SW 1271 (cell line): ENCODE results near the gene UGT2A1.

Experiments used
- DNase-seq, 2 experiments: peaks; one replicate each; lab custom pipeline; 2025; lab: John Stamatoyannopoulos, UW

The UGT2A1 gene

GRCh38 chr4:69589884-69590283 lies 63.2 kb downstream of the UGT2A1 start:
- DNase-seq: no peak

- DNase-seq: no peak
Measured at GRCh38 chr4:69584135-69584534, 68.9 kb downstream of the UGT2A1 start.

GRCh38 chr4:69583543-69583942 lies 69.5 kb downstream of the UGT2A1 start:
- no peak for DNase-seq

GRCh38 chr4:69577245-69577644 lies 75.8 kb downstream of the UGT2A1 start:
- no peak for DNase-seq

- DNase-seq: no peak
Measured at GRCh38 chr4:69576251-69576877, 76.7 kb downstream of the UGT2A1 start.

GRCh38 chr4:69568787-69569186 lies 84.3 kb downstream of the UGT2A1 start:
- no peak for DNase-seq

- no peak for DNase-seq
Measured at GRCh38 chr4:69563424-69563823, 89.6 kb downstream of the UGT2A1 start.

GRCh38 chr4:69549651-69550050 lies 103.4 kb downstream of the UGT2A1 start:
- no peak for DNase-seq

- DNase-seq: no peak
Measured at GRCh38 chr4:69546134-69546765, 106.8 kb downstream of the UGT2A1 start.
